ENCODE results near the gene DENND1A.

DNA sequence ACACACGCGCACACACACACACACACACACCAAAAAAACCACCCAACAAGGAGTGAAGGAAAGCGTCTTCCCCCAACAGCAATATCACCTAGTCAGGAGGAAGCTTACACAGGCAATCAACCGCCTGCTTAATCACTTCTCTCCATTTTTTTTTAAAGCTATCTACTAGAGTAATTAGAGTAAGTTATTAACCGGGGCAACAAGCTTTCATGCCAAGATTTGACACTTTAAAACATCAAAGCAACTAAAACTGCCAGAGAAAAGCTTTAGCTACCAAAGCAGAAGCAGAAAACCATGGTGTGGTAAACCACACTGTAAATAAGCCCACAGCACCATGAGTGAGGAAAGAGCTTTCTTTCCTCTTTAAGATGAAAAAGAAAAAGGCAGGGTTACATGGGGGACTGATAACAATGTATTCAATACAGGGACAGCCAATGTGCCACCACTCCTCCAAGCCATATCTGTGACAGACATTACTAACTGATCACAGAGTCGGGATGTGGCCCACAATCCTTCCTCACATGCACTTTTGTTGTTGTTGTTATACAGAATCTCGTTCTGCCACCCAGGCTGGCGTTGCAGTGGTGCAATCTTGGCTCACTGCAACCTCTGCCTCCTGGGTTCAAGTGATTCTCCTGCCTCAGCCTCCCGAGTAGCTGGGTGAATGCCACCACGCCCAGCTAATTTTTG lies 291.8 kb downstream of the DENND1A start:
- TF ChIP-seq, protein P1, sequence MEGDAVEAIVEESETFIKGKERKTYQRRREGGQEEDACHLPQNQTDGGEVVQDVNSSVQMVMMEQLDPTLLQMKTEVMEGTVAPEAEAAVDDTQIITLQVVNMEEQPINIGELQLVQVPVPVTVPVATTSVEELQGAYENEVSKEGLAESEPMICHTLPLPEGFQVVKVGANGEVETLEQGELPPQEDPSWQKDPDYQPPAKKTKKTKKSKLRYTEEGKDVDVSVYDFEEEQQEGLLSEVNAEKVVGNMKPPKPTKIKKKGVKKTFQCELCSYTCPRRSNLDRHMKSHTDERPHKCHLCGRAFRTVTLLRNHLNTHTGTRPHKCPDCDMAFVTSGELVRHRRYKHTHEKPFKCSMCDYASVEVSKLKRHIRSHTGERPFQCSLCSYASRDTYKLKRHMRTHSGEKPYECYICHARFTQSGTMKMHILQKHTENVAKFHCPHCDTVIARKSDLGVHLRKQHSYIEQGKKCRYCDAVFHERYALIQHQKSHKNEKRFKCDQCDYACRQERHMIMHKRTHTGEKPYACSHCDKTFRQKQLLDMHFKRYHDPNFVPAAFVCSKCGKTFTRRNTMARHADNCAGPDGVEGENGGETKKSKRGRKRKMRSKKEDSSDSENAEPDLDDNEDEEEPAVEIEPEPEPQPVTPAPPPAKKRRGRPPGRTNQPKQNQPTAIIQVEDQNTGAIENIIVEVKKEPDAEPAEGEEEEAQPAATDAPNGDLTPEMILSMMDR (IDR thresholded peaks at IDR 0.05), result no peak
- TF ChIP-seq POLR2AphosphoS5 (IDR thresholded peaks at IDR 0.05), result no peak
- no peak for TF ChIP-seq POLR2A (IDR thresholded peaks at IDR 0.05)
- TF ChIP-seq EP300 (IDR thresholded peaks at IDR 0.05), result no peak
